A549 (cell line): Measurements from ENCODE around the gene TMEM163. TPM values are rescaled to one million over a fixed set of nuclear protein-coding genes. Genes with fewer than 3 reads are reported as not detected.

Experiments
- ATAC-seq, 2 experiments: fragments of 200-7000 bp in 1 of 2; fragments of >200 bp in 1 of 2; cut with Nextera tagmentation in 1 of 2; cut with Tn5 transposase in 1 of 2; 3 replicates each; pipeline versions ENCODE4 v1.8.0 to v1.9.1; 2018 to 2020; ENCODE audit warnings: mild to moderate bottlenecking in 1 of 2, moderate library complexity in 1 of 2
- CTCF ChIA-PET: fragments of 300-600 bp; sonication (Branson Sonifier 250); formaldehyde crosslinking; extraction: SDS; loops from one replicate; lab custom pipeline; 2021; ENCODE audit warnings: antibody characterized with exemption, inconsistent platforms; lab: Yijun Ruan, JAX
- POLR2A ChIA-PET: fragments of 350-600 bp; formaldehyde crosslinking; extraction: SDS; loops from one replicate; lab custom pipeline; 2021; ENCODE audit warnings: antibody characterized with exemption, inconsistent platforms; lab: Yijun Ruan, JAX
- DNase-seq, 2 experiments: peaks; one replicate each; pipeline versions ENCODE4 v3.0.0 to v3.0.0-alpha.2; 2011 to 2016; ENCODE audit warnings: low read depth in 1 of 2, low spot score in 1 of 2
- FAIRE-seq: peaks from 2 replicates; lab custom pipeline; 2011; peaks lifted over from hg19 to GRCh38; lab: Jason Lieb, UNC
- H3K27ac ChIP-seq, 2 experiments: fragments of >200 bp; sonication (Bioruptor Twin); formaldehyde crosslinking; 3 replicates each; pipeline ENCODE4 v1.5.1; 2016 to 2017
- H3K4me1 ChIP-seq: fragments of >200 bp; sonication (Bioruptor Twin); formaldehyde crosslinking; 3 replicates; pipeline ENCODE4 v1.6.1; 2016
- H3K4me2 ChIP-seq: fragments of >200 bp; sonication (Bioruptor Twin); formaldehyde crosslinking; 3 replicates; pipeline ENCODE4 v1.6.1; 2016
- H3K4me3 ChIP-seq: fragments of >200 bp; sonication (Bioruptor Twin); formaldehyde crosslinking; 3 replicates; pipeline ENCODE4 v1.5.1; 2016
- H3K9me3 ChIP-seq: fragments of >200 bp; sonication (Bioruptor Twin); formaldehyde crosslinking; 3 replicates; pipeline ENCODE4 v1.6.1; 2016
- CBX2 ChIP-seq: fragments of 200-600 bp; sonication (generic); IDR thresholded peaks from 2 replicates; pipeline ENCODE4 v1.6.1; 2016; ENCODE audit warnings: low read depth, mild to moderate bottlenecking, borderline replicate concordance
- CBX8 ChIP-seq: fragments of 200-600 bp; sonication (generic); IDR thresholded peaks from 2 replicates; pipeline ENCODE4 v1.6.1; 2016
- CEBPB ChIP-seq, 2 experiments: fragments of >200 bp in 1 of 2; sonication (Bioruptor Twin) in 1 of 2; formaldehyde crosslinking in 1 of 2; IDR thresholded peaks; 2 replicates each; pipeline ENCODE4 v1.6.1; 2012 to 2016
- CHD2 ChIP-seq: fragments of 150-350 bp; IDR thresholded peaks from 2 replicates; pipeline ENCODE4 v1.6.1; 2014; ENCODE audit warnings: low read length; ENCODE audit not compliant: partially characterized antibody
- EHF ChIP-seq: fragments of 250-450 bp; sonication (Bioruptor Pico); IDR thresholded peaks from 2 replicates; pipeline ENCODE4 v1.5.0; 2020; ENCODE audit warnings: mild to moderate bottlenecking
- ELK1 ChIP-seq: fragments of 150-350 bp; IDR thresholded peaks from 2 replicates; pipeline ENCODE4 v1.6.1; 2014; ENCODE audit warnings: low read depth, mild to moderate bottlenecking, low read length
- ESRRA ChIP-seq: fragments of 150-350 bp; IDR thresholded peaks from 2 replicates; pipeline ENCODE4 v1.6.1; 2014; ENCODE audit warnings: mild to moderate bottlenecking, low read length, borderline replicate concordance
- FOXS1 ChIP-seq: fragments of 250-450 bp; sonication (Bioruptor Pico); IDR thresholded peaks from 2 replicates; pipeline ENCODE4 v1.5.0; 2020; ENCODE audit warnings: mild to moderate bottlenecking, moderate library complexity
- HDAC2 ChIP-seq: fragments of 200-600 bp; sonication (generic); IDR thresholded peaks from 2 replicates; pipeline ENCODE4 v1.6.1; 2016
- HES2 ChIP-seq: fragments of >200 bp; sonication (Bioruptor Twin); formaldehyde crosslinking; IDR thresholded peaks from 2 replicates; pipeline ENCODE4 v1.6.1; 2016
- HEYL ChIP-seq: fragments of 250-450 bp; sonication (Bioruptor Pico); IDR thresholded peaks from 2 replicates; pipeline ENCODE4 v1.8.0; 2021; ENCODE audit warnings: mild to moderate bottlenecking, moderate library complexity
- HOXB13 ChIP-seq: fragments of 250-450 bp; sonication (Bioruptor Pico); IDR thresholded peaks from 2 replicates; pipeline ENCODE4 v1.5.0; 2020; ENCODE audit warnings: low read depth, mild to moderate bottlenecking, moderate library complexity
- HOXB5 ChIP-seq: fragments of 250-450 bp; sonication (Bioruptor Pico); IDR thresholded peaks from 2 replicates; pipeline ENCODE4 v1.5.0; 2020; ENCODE audit warnings: mild to moderate bottlenecking, moderate library complexity
- JUN ChIP-seq, 2 experiments: fragments of >200 bp; sonication (Bioruptor Twin); formaldehyde crosslinking; IDR thresholded peaks; 2 replicates in 1 of 2; 3 replicates in 1 of 2; pipeline ENCODE4 v1.6.1; 2016 to 2017
- JUNB ChIP-seq: fragments of >200 bp; sonication (Bioruptor Twin); formaldehyde crosslinking; IDR thresholded peaks from 2 replicates; pipeline ENCODE4 v1.6.1; 2016
- KDM5A ChIP-seq: fragments of 200-600 bp; sonication (generic); IDR thresholded peaks from 2 replicates; pipeline ENCODE4 v1.6.1; 2016; ENCODE audit warnings: antibody characterized with exemption, mild to moderate bottlenecking
- MAFK ChIP-seq: fragments of 450-650 bp; IDR thresholded peaks from 2 replicates; pipeline ENCODE4 v1.6.1; 2014; ENCODE audit not compliant: partially characterized antibody
- NFE2L2 ChIP-seq: fragments of 150-350 bp; conservative IDR thresholded peaks from 2 replicates; pipeline ENCODE4 v1.6.1; 2014; ENCODE audit warnings: low read length
- POLR2A ChIP-seq: IDR thresholded peaks from 2 replicates; pipeline ENCODE4 v1.6.1; 2012; ENCODE audit warnings: mild to moderate bottlenecking, low read length
- RAD21 ChIP-seq, 2 experiments: fragments of >200 bp in 1 of 2; sonication (Bioruptor Twin) in 1 of 2; formaldehyde crosslinking in 1 of 2; IDR thresholded peaks in 1 of 2; conservative IDR thresholded peaks in 1 of 2; 2 replicates in 1 of 2; 3 replicates in 1 of 2; pipeline ENCODE4 v1.6.1; 2012 to 2018; ENCODE audit warnings: inconsistent platforms in 1 of 2
- RARB ChIP-seq: fragments of 250-450 bp; sonication (Bioruptor Pico); IDR thresholded peaks from 2 replicates; pipeline ENCODE4 v1.8.0; 2021; ENCODE audit warnings: mild to moderate bottlenecking, moderate library complexity
- RCOR1 ChIP-seq: fragments of 150-350 bp; IDR thresholded peaks from 2 replicates; pipeline ENCODE4 v1.6.1; 2014; ENCODE audit warnings: antibody characterized with exemption, low read length, low read depth
- RFX5 ChIP-seq: fragments of 450-650 bp; IDR thresholded peaks from 2 replicates; pipeline ENCODE4 v1.7.1; 2014; ENCODE audit warnings: antibody characterized with exemption, mild to moderate bottlenecking, moderate library complexity
- SMC3 ChIP-seq: fragments of >200 bp; sonication (Bioruptor Twin); formaldehyde crosslinking; IDR thresholded peaks from 3 replicates; pipeline ENCODE4 v1.6.1; 2018; ENCODE audit warnings: inconsistent platforms
- USF2 ChIP-seq: fragments of 450-650 bp; IDR thresholded peaks from 2 replicates; pipeline ENCODE4 v1.6.1; 2014; ENCODE audit warnings: antibody characterized with exemption
- ZSCAN20 ChIP-seq: fragments of 250-450 bp; sonication (Bioruptor Pico); IDR thresholded peaks from 2 replicates; pipeline ENCODE4 v1.8.0; 2022; ENCODE audit warnings: mild to moderate bottlenecking, moderate library complexity
- WGBS: methylation state at CpG from one replicate; pipeline ENCODE4 v1.1.6; 2017; ENCODE audit errors: missing lambda C conversion rate; 5-methylcytosine and 5-hydroxymethylcytosine counted together
- polyA plus RNA-seq, 4 experiments: library from polyadenylated mRNA; depleted of rRNA in 3 of 4; stranded (reverse); fragments of >200 nt; fragmentation: RNase III in 1 of 4; extraction: RNeasy Plus Mini Kit Qiagen cat#74134 plus additional on column Dnase treatment in 1 of 4; gene quantifications; 2 replicates in 3 of 4; 3 replicates in 1 of 4; pipeline ENCODE4 v1.2.3, GENCODE V29; 2011 to 2017
- TF ChIP-seq, protein P1 (sequence below): fragments of >200 bp; sonication (Bioruptor Twin); formaldehyde crosslinking; IDR thresholded peaks from 3 replicates; pipeline ENCODE4 v1.6.1; 2016
- TF ChIP-seq, protein P2 (sequence below): IDR thresholded peaks from 2 replicates; pipeline ENCODE4 v1.6.1; 2012; ENCODE audit warnings: low read depth, borderline replicate concordance

The TMEM163 gene
- polyA plus RNA-seq, 2 of the 4 experiments (the other 2 are of a cell fraction): not detected

- TF ChIP-seq, protein P1, sequence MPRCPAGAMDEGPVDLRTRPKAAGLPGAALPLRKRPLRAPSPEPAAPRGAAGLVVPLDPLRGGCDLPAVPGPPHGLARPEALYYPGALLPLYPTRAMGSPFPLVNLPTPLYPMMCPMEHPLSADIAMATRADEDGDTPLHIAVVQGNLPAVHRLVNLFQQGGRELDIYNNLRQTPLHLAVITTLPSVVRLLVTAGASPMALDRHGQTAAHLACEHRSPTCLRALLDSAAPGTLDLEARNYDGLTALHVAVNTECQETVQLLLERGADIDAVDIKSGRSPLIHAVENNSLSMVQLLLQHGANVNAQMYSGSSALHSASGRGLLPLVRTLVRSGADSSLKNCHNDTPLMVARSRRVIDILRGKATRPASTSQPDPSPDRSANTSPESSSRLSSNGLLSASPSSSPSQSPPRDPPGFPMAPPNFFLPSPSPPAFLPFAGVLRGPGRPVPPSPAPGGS: no peak
- TF ChIP-seq CBX8 (no peak), HES2 (no peak), JUNB (no peak), MAFK (no peak), NFE2L2 (no peak)
- POLR2A ChIA-PET: no interaction called here
- no peak for ATAC-seq
- Histone ChIP-seq H3K9me3 (no peaks in the 10 kb centered on the region), H3K4me2 (no peak overlapping the region), H3K4me1 (no peaks in the 10 kb centered on the region), H3K4me3 (no peak overlapping the region), H3K27ac (no peak overlapping the region)
- 83% methylated on average over 5 of the region's 5 CpGs for WGBS
- CTCF ChIA-PET: interaction anchor here (0.7 to 1.5 kb wide), 3 partner anchors 33 to 300 kb away, joined by 3 to 7 read pairs (median 5); no protein-coding TSS in a partner anchor
- DNase-seq: no peak
- FAIRE-seq: no peak
Observed at GRCh38 chr2:134417968-134418582, 300.7 kb downstream of the TMEM163 start.

DNA sequence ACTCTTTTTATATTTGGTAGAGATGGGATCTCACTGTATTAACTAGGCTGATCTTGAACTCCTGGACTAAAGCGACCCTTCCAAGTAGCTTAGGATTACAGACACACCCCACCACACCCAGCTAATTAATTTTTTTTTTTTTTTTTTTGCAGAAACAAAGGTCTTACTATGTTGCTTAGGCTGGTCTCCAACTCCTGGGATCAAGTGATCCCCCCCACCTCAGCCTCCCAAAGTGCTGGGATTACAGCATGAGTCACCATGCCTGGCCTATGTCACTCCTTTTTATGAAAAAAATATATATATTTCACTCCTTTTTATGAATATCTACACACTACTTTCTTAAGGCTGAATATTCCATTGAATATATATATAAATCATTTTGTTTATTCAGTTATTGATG, 302.2 kb downstream of the TMEM163 start:
- CTCF ChIA-PET: interaction anchor here (0.5 to 1.0 kb wide), 3 partner anchors 40 to 530 kb away, joined by 3 read pairs; no protein-coding TSS in a partner anchor

GRCh38 chr2:134416018-134416417, 302.8 kb downstream of the TMEM163 start:
- ChIA-PET CTCF (interaction anchor here (0.6 to 1.1 kb wide), 3 partner anchors 19 to 298 kb away, joined by 3 read pairs; no protein-coding TSS in a partner anchor), POLR2A (no interaction called here)
- no peaks in the 10 kb centered on the region for H3K9me3 ChIP-seq
- H3K4me3 ChIP-seq: no peak overlapping the region
- TF ChIP-seq CHD2 (no peak), RCOR1 (no peak), CEBPB (IDR thresholded peaks at IDR 0.05) (no peak), POLR2A (no peak), HEYL (CRISPR knock-in tag) (no peak), HDAC2 (no peak), NFE2L2 (no peak)
- TF ChIP-seq, protein P2, sequence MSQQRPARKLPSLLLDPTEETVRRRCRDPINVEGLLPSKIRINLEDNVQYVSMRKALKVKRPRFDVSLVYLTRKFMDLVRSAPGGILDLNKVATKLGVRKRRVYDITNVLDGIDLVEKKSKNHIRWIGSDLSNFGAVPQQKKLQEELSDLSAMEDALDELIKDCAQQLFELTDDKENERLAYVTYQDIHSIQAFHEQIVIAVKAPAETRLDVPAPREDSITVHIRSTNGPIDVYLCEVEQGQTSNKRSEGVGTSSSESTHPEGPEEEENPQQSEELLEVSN: no peak
- 94% methylated on average over 2 of the region's 2 CpGs for WGBS
- H3K4me2 ChIP-seq: no peak overlapping the region
- no peaks in the 10 kb centered on the region for H3K4me1 ChIP-seq
- no peak for ATAC-seq
- DNase-seq: no peak
- no peak overlapping the region for H3K27ac ChIP-seq
- no peak for FAIRE-seq

More for the DNA sequence above, 302.2 kb downstream of the TMEM163 start:
- WGBS: 92% methylated on average over 1 of the region's 1 CpG
- no peak for TF ChIP-seq RAD21 (conservative IDR thresholded peaks at IDR 0.05 in 1 of 2, IDR thresholded peaks at IDR 0.05 in 1 of 2)
- TF ChIP-seq ZSCAN20 (CRISPR knock-in tag): no peak
- no peak for TF ChIP-seq HOXB5 (CRISPR knock-in tag)
- no peak for TF ChIP-seq CEBPB (IDR thresholded peaks at IDR 0.05)
- no peak for TF ChIP-seq EHF (CRISPR knock-in tag)
- TF ChIP-seq KDM5A: no peak
- TF ChIP-seq RFX5: no peak
- TF ChIP-seq ESRRA: no peak
- no peak for TF ChIP-seq ELK1
- no peak for TF ChIP-seq SMC3
- no peak for TF ChIP-seq CBX2
- no peak for TF ChIP-seq USF2
- no peak for TF ChIP-seq RARB (CRISPR knock-in tag)
- no peak for TF ChIP-seq HOXB13 (CRISPR knock-in tag)
- no peak for TF ChIP-seq JUN (IDR thresholded peaks at IDR 0.05)
- TF ChIP-seq FOXS1 (CRISPR knock-in tag): no peak
- H3K27ac ChIP-seq: no peak overlapping the region
- no peaks in the 10 kb centered on the region for H3K9me3 ChIP-seq
- ATAC-seq: no peak
- no peaks in the 10 kb centered on the region for H3K4me1 ChIP-seq
- FAIRE-seq: no peak
- DNase-seq: no peak
- no peak overlapping the region for H3K4me3 ChIP-seq
- H3K4me2 ChIP-seq: no peak overlapping the region
- POLR2A ChIA-PET: no interaction called here
